ENCODE data around the gene ANKRD55. TPM values are rescaled to one million over a fixed set of nuclear protein-coding genes. Genes with fewer than 3 reads are reported as not detected.

The ANKRD55 gene
- total and polyA plus RNA-seq, 4 donors, result 0.37 to 1.9 (median 1.4) TPM

DNA sequence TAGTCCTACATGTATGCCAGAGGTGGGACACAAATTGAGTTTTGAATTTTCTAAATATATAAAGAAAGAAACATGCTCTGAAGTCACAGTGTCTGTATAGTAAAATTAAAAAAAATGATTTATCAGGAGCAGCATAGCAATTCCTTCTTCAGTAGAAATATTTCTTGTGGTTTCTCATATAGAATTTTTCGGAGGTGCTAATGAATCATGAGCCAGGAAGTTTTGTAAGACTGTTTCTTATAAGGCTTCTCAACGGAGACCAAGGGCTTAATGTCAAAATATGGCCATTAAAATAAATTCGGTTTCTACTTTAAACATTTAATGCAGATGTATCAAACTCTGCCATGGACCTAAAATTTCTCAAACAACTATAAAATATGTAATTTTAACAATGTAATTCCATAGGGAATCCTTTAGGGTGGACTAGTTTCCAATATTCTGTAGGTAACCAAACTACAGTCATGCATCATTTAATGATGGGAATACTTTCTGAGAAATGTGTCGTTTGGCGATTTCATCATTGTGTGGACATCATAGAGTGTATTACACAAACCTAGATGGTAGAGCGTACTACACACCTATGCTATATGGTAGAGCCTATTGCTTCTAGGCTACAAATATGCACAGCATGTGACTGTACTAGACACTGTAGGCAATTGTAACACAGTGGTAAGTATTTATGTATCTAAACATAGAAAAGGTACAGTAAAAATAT, 66.3 kb downstream of the ANKRD55 start:
- WGBS, result 87% methylated on average over 6 of the region's 6 CpGs
- no peaks in the 10 kb centered on the region for H3K4me1 ChIP-seq (ENCODE audit: control insufficient read depth in 4 of 4, insufficient read depth in 4 of 4, low read length in 3 of 4)
- H3K9me3 ChIP-seq (ENCODE audit: control insufficient read depth in 4 of 4, low read length in 3 of 4), result no peaks in the 10 kb centered on the region
- H3K4me3 ChIP-seq (ENCODE audit: low read depth in 1 of 3, low read length in 3 of 3), result no peak overlapping the region
- H3K27ac ChIP-seq (ENCODE audit: low read depth in 1 of 2, low read length in 2 of 2), result no peak overlapping the region
- no peaks in the 10 kb centered on the region for H3K36me3 ChIP-seq (ENCODE audit: control insufficient read depth in 4 of 4, insufficient read depth in 3 of 4, low read depth in 1 of 4, low read length in 3 of 4)
- no peak for TF ChIP-seq JUND (IDR thresholded peaks at IDR 0.05)
- TF ChIP-seq, protein P1, sequence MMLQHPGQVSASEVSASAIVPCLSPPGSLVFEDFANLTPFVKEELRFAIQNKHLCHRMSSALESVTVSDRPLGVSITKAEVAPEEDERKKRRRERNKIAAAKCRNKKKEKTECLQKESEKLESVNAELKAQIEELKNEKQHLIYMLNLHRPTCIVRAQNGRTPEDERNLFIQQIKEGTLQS (IDR thresholded peaks at IDR 0.05), result no peak
- TF ChIP-seq, protein P2, sequence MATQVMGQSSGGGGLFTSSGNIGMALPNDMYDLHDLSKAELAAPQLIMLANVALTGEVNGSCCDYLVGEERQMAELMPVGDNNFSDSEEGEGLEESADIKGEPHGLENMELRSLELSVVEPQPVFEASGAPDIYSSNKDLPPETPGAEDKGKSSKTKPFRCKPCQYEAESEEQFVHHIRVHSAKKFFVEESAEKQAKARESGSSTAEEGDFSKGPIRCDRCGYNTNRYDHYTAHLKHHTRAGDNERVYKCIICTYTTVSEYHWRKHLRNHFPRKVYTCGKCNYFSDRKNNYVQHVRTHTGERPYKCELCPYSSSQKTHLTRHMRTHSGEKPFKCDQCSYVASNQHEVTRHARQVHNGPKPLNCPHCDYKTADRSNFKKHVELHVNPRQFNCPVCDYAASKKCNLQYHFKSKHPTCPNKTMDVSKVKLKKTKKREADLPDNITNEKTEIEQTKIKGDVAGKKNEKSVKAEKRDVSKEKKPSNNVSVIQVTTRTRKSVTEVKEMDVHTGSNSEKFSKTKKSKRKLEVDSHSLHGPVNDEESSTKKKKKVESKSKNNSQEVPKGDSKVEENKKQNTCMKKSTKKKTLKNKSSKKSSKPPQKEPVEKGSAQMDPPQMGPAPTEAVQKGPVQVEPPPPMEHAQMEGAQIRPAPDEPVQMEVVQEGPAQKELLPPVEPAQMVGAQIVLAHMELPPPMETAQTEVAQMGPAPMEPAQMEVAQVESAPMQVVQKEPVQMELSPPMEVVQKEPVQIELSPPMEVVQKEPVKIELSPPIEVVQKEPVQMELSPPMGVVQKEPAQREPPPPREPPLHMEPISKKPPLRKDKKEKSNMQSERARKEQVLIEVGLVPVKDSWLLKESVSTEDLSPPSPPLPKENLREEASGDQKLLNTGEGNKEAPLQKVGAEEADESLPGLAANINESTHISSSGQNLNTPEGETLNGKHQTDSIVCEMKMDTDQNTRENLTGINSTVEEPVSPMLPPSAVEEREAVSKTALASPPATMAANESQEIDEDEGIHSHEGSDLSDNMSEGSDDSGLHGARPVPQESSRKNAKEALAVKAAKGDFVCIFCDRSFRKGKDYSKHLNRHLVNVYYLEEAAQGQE (IDR thresholded peaks at IDR 0.05), result no peak
- no peak for TF ChIP-seq RXRA (IDR thresholded peaks at IDR 0.05)
- no peak for TF ChIP-seq HNF4A (conservative IDR thresholded peaks at IDR 0.05)
- no peak for TF ChIP-seq HNF4G (IDR thresholded peaks at IDR 0.05)
- TF ChIP-seq, protein P3, sequence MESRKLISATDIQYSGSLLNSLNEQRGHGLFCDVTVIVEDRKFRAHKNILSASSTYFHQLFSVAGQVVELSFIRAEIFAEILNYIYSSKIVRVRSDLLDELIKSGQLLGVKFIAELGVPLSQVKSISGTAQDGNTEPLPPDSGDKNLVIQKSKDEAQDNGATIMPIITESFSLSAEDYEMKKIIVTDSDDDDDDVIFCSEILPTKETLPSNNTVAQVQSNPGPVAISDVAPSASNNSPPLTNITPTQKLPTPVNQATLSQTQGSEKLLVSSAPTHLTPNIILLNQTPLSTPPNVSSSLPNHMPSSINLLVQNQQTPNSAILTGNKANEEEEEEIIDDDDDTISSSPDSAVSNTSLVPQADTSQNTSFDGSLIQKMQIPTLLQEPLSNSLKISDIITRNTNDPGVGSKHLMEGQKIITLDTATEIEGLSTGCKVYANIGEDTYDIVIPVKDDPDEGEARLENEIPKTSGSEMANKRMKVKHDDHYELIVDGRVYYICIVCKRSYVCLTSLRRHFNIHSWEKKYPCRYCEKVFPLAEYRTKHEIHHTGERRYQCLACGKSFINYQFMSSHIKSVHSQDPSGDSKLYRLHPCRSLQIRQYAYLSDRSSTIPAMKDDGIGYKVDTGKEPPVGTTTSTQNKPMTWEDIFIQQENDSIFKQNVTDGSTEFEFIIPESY (IDR thresholded peaks at IDR 0.05), result no peak
- no peak for TF ChIP-seq TAF1 (conservative IDR thresholded peaks at IDR 0.05)
- no peak for TF ChIP-seq GABPA (IDR thresholded peaks at IDR 0.05 in 1 of 2, conservative IDR thresholded peaks at IDR 0.05 in 1 of 2)
- no peak for TF ChIP-seq FOXA1 (IDR thresholded peaks at IDR 0.05)
- TF ChIP-seq EGR1 (IDR thresholded peaks at IDR 0.05; ENCODE audit: low read depth in 2 of 2), result no peak
- TF ChIP-seq YY1 (IDR thresholded peaks at IDR 0.05), result no peak
- no peak for TF ChIP-seq NR2F2 (IDR thresholded peaks at IDR 0.05)
- TF ChIP-seq, protein P4, sequence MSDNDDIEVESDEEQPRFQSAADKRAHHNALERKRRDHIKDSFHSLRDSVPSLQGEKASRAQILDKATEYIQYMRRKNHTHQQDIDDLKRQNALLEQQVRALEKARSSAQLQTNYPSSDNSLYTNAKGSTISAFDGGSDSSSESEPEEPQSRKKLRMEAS (IDR thresholded peaks at IDR 0.05), result no peak
- TF ChIP-seq FOXA2 (IDR thresholded peaks at IDR 0.05), result no peak
- no peak for TF ChIP-seq RAD21 (IDR thresholded peaks at IDR 0.05)
- no peak for TF ChIP-seq SP1 (IDR thresholded peaks at IDR 0.05)
- TF ChIP-seq, protein P5, sequence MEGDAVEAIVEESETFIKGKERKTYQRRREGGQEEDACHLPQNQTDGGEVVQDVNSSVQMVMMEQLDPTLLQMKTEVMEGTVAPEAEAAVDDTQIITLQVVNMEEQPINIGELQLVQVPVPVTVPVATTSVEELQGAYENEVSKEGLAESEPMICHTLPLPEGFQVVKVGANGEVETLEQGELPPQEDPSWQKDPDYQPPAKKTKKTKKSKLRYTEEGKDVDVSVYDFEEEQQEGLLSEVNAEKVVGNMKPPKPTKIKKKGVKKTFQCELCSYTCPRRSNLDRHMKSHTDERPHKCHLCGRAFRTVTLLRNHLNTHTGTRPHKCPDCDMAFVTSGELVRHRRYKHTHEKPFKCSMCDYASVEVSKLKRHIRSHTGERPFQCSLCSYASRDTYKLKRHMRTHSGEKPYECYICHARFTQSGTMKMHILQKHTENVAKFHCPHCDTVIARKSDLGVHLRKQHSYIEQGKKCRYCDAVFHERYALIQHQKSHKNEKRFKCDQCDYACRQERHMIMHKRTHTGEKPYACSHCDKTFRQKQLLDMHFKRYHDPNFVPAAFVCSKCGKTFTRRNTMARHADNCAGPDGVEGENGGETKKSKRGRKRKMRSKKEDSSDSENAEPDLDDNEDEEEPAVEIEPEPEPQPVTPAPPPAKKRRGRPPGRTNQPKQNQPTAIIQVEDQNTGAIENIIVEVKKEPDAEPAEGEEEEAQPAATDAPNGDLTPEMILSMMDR (IDR thresholded peaks at IDR 0.05; ENCODE audit: low read depth, low read length, missing input control), result no peak
- H3K27me3 ChIP-seq (ENCODE audit: control insufficient read depth in 4 of 4, insufficient read depth in 4 of 4, low read length in 3 of 4), result no peaks in the 10 kb centered on the region
- no peak for DNase-seq (ENCODE audit: low spot score)
- no peak overlapping the region for H3K9ac ChIP-seq (ENCODE audit: low read depth in 1 of 2, low read length in 2 of 2)
